UCSD-AML1 (cell line): ENCODE measurements around the gene RBP4.

ENCODE experiments used
- DNase-seq: peaks from one replicate; lab custom pipeline; 2025; ENCODE audit not compliant: unreplicated experiment; lab: John Stamatoyannopoulos, UW

The RBP4 gene

GRCh38 chr10:93596539-93596938 is 4.5 kb downstream of the RBP4 start:
- DNase-seq, result no peak

- no peak for DNase-seq
Measured at GRCh38 chr10:93595378-93596161, 5.5 kb downstream of the RBP4 start.

GRCh38 chr10:93594518-93594917 is 6.5 kb downstream of the RBP4 start:
- no peak for DNase-seq

- no peak for DNase-seq
Measured at GRCh38 chr10:93593749-93594148, 7.3 kb downstream of the RBP4 start.

GRCh38 chr10:93593254-93593653 is 7.8 kb downstream of the RBP4 start:
- DNase-seq, result no peak

DNA sequence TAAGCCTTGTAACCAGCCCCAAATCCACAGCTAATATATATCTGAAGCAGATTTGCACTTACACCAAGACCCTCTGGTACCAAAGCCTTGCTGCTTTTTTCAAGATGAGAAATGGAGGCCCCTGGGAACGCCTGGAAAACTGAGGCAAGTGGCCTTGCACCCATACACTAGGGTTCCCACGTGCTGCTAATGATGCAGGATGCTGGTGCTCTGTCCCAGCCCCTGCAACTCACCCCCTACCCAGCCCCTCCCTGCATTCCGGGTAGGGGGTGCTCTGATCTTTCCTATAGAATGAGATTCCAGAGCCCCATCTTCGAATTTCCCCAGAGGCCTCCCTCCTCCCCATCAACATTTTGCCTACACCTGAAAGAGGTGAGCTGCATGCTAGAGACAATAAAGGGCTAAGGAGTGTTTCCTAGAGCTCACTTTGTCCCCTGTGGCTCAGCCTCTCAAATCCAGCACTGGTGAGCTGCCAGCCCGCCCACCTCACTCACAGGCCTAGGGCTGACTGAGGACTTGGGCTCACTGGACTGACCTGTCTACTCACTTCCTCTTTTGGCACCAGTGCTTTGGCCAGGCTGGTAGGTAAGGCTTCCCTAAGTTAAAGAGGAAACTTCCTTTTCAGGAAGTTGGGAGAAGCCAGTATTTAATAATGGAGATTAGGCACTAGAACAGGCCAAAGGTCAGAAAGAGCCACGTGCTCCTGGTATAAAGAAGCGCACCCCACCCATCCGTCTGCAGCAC is 9.8 kb downstream of the RBP4 start:
- no peak for DNase-seq

DNA sequence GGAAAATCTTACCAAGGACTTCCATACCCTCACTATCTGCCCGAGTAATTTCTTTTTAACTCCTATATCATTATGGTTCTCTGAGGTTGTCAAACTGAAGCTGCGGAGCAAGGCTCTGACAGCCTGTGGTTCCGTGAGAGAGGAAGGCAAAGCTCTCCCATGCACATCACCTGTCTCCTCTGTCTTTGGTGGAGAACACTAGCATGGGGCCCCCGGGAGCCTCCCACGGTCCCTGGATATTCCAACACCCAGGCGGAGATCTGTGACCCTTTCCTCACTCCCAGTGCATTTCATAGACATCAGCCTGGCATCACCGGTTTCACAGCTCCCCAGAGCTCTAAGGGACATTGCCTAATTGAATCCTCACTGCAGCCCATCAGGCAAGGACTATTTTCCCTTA is 10.4 kb downstream of the RBP4 start:
- DNase-seq, result no peak

DNA sequence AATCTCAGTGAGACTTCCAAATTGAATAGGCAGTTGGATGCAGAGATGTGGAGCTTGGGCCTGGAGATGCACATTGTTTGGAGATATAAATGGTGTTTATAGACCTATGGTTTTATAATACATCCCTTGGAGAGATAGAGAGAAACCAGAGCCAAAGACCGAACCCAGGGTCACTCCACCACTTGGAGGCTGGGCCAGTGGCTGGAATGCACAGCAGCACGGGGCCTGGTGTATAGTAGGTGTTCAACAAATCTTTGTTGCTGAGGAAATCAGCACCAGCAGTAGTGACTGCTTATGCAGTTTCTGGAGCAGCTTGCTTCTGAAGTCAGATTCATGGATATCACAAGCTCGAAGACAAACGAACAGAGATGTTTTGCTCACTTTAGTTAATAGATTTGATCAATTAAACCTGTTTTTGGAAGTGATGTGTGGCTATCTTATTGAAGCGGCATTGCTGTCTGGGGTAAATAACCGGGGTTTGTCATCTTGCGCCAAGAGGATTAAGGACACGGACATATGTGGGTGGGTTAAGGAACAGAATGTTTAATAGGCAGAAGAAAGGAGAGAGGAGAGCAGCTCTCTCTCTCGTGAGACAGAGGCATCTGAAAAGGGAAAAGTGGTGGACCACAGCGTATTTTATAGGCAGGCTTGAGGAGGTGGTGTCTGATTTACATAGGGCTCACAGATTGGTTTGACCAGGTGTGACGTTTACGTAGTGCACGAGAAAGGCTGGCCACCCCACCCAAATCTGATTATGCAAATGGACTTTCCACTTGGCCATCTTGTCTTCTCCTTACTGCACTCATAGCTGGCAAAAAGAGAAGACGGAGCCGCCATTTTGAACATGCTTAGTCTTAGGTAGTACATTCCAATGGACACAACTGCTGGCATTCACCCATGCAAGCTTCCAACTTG is 11.1 kb downstream of the RBP4 start:
- DNase-seq, result no peak

- DNase-seq, result no peak
Measured at GRCh38 chr10:93584445-93584844, 16.6 kb downstream of the RBP4 start.

- DNase-seq, result no peak
Measured at GRCh38 chr10:93580828-93581227, 20.2 kb downstream of the RBP4 start.

DNA sequence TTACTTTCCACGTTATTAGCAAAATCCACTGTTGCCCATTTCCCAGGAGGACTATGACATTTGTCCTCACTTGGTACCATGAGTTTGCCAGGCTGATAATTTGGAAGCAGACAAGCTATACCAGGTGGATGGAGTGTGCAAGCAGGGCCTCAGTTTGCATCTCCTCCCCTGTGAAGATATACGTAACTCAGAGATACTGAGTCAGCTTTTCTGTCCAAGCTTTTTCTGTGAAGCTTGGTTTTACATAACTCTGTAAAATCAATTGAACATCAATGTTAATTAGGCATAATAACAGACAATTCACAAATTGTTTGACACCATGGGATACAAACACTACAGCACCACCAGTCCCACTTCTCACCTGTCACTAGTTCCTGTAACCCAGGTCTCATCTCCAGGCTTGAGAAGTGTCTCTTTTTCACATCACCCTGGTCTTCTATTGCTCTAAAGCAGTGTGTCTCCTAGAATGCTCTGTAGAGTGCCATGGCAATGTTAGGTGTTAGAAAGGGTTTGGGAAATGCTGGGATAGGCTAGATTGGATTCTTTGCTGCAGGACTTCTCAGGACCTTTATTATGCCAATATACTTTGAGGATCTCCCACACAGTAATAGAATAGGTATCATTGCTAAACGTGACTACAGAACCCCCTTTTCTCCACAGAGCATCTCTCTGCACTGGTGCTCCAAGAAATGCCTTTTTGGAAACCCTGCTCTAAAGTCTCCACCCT is 20.9 kb downstream of the RBP4 start:
- no peak for DNase-seq

GRCh38 chr10:93579089-93579488 is 21.9 kb downstream of the RBP4 start:
- no peak for DNase-seq

DNA sequence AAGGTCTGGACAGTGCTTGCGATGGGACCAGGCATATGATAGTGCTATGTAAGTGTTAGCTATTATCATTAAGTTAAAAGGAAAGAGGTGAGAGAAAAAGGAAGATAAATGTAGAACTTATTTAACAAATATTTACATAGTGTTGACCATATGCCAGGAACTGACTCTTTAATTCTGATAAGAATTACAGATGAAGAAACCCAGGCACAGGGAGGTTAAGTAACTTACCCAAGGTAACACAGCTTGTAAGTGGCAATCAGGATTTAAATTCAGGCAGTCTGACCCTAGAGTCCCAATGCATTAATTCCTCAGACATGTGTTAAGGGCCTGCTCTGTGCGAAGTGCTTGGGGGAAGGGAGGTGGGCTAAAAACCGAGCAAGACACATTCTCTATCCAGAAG is 23.5 kb downstream of the RBP4 start:
- no peak for DNase-seq

DNA sequence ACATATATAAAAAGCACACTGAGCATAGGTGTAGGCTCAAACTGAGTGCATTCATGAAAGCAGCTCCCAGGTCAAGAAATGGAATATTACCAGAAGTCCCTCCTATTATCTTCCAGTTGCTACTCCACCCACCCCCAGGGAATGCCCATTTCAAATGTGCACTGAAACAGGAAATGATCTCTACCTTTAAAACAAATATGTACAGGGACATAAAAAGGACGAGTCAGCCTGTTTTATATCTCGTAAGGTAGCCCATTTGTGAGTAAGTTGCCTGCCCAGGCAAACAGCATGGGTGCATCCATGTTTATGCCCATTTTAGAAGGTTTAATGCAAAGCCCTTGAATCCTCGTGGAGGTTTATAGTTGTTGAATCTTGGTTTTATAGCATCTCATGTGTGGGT is 24.1 kb downstream of the RBP4 start:
- DNase-seq, result no peak

GRCh38 chr10:93573924-93574323 is 27.1 kb downstream of the RBP4 start:
- DNase-seq, result no peak

GRCh38 chr10:93573051-93573909 is 27.8 kb downstream of the RBP4 start:
- peak; percentile 65 for DNase-seq

GRCh38 chr10:93572606-93573005 is 28.4 kb downstream of the RBP4 start:
- DNase-seq, result no peak

GRCh38 chr10:93570383-93570782 is 30.7 kb downstream of the RBP4 start:
- DNase-seq, result no peak

- DNase-seq, result no peak
Measured at GRCh38 chr10:93568105-93568390, 33.0 kb downstream of the RBP4 start.
